Trophoblast cell (in vitro differentiated cells and primary cell): ENCODE measurements around the gene TSPOAP1.

Source experiments
- DNase-seq, 2 donors: peaks; one replicate each; pipeline ENCODE4 v3.0.0-alpha.2; 2016
- H2AFZ ChIP-seq: 2 replicates; pipeline ENCODE4 v1.6.1; 2013; ENCODE audit warnings: low read length, moderate library complexity, mild to moderate bottlenecking; ENCODE audit not compliant: insufficient read depth, poor library complexity
- H2AK5ac ChIP-seq: 2 replicates; pipeline ENCODE4 v1.6.1; 2013; ENCODE audit warnings: mild to moderate bottlenecking, low read length
- H2BK120ac ChIP-seq: 2 replicates; pipeline ENCODE4 v1.6.1; 2013; ENCODE audit warnings: low read length, mild to moderate bottlenecking, moderate library complexity; ENCODE audit not compliant: insufficient read depth, poor library complexity
- H2BK12ac ChIP-seq: 2 replicates; pipeline ENCODE4 v1.6.1; 2013; ENCODE audit warnings: mild to moderate bottlenecking, low read length, moderate library complexity
- H2BK5ac ChIP-seq: 2 replicates; pipeline ENCODE4 v1.6.1; 2013; ENCODE audit warnings: low read length, low read depth, moderate library complexity, mild to moderate bottlenecking; ENCODE audit not compliant: poor library complexity
- H3K14ac ChIP-seq: 2 replicates; pipeline ENCODE4 v1.6.1; 2013; ENCODE audit warnings: mild to moderate bottlenecking, low read length
- H3K18ac ChIP-seq: 2 replicates; pipeline ENCODE4 v1.6.1; 2013; ENCODE audit warnings: mild to moderate bottlenecking, low read length
- H3K23ac ChIP-seq: 2 replicates; pipeline ENCODE4 v1.6.1; 2013; ENCODE audit warnings: low read length
- H3K27ac ChIP-seq: 2 replicates; pipeline ENCODE4 v1.5.1; 2013; ENCODE audit warnings: low read depth, mild to moderate bottlenecking, inconsistent platforms, low read length, moderate library complexity
- H3K27me3 ChIP-seq: 2 replicates; pipeline ENCODE4 v1.6.1; 2013; ENCODE audit warnings: inconsistent platforms, mild to moderate bottlenecking, low read length, moderate library complexity; ENCODE audit not compliant: insufficient read depth
- H3K36me3 ChIP-seq, 2 experiments: 1 replicate in 1 of 2; 2 replicates in 1 of 2; pipeline ENCODE4 v1.6.1; 2013; ENCODE audit warnings: low read length in 2 of 2, mild to moderate bottlenecking in 2 of 2, moderate library complexity in 1 of 2; ENCODE audit not compliant: insufficient read depth in 2 of 2, control insufficient read depth in 1 of 2
- H3K4ac ChIP-seq: 2 replicates; pipeline ENCODE4 v1.6.1; 2013; ENCODE audit warnings: low read depth, mild to moderate bottlenecking, low read length, moderate library complexity
- H3K4me1 ChIP-seq, 2 experiments: 1 replicate in 1 of 2; 2 replicates in 1 of 2; pipeline ENCODE4 v1.6.1; 2013; ENCODE audit warnings: low read length in 2 of 2, mild to moderate bottlenecking in 2 of 2, moderate library complexity in 1 of 2; ENCODE audit not compliant: insufficient read depth in 2 of 2, control insufficient read depth in 1 of 2
- H3K4me2 ChIP-seq: 2 replicates; pipeline ENCODE4 v1.6.1; 2013; ENCODE audit warnings: inconsistent platforms, mild to moderate bottlenecking, low read length, moderate library complexity
- H3K4me3 ChIP-seq: 2 replicates; pipeline ENCODE4 v1.5.1; 2013; ENCODE audit warnings: mild to moderate bottlenecking, low read depth, low read length, inconsistent platforms
- H3K79me1 ChIP-seq: one replicate; pipeline ENCODE4 v1.6.1; 2013; ENCODE audit warnings: low read length
- H3K79me2 ChIP-seq: 2 replicates; pipeline ENCODE4 v1.6.1; 2013; ENCODE audit warnings: low read length, mild to moderate bottlenecking; ENCODE audit not compliant: control insufficient read depth, insufficient read depth, poor library complexity
- H3K9ac ChIP-seq: 2 replicates; pipeline ENCODE4 v1.6.1; 2013; ENCODE audit warnings: mild to moderate bottlenecking, low read length
- H3K9me3 ChIP-seq: 2 replicates; pipeline ENCODE4 v1.6.1; 2013; ENCODE audit warnings: low read depth, mild to moderate bottlenecking, control low read depth, inconsistent platforms, low read length; ENCODE audit not compliant: insufficient read depth
- H4K12ac ChIP-seq: 2 replicates; pipeline ENCODE4 v1.6.1; 2013; ENCODE audit warnings: low read depth, mild to moderate bottlenecking, low read length, moderate library complexity
- H4K8ac ChIP-seq: 2 replicates; pipeline ENCODE4 v1.6.1; 2013; ENCODE audit warnings: low read depth, mild to moderate bottlenecking, low read length, moderate library complexity
- H4K91ac ChIP-seq: one replicate; pipeline ENCODE4 v1.6.1; 2013; ENCODE audit warnings: low read depth, mild to moderate bottlenecking, low read length, moderate library complexity
- WGBS: extraction: QIAGEN DNeasy Blood & Tissue Kit; methylation state at CpG from one replicate; pipeline ENCODE4 v1.1.7; 2013; ENCODE audit warnings: missing lambda C conversion rate; ENCODE audit not compliant: insufficient read length, insufficient coverage; ENCODE audit errors: extremely low coverage; 5-methylcytosine and 5-hydroxymethylcytosine counted together

Gene TSPOAP1

DNA sequence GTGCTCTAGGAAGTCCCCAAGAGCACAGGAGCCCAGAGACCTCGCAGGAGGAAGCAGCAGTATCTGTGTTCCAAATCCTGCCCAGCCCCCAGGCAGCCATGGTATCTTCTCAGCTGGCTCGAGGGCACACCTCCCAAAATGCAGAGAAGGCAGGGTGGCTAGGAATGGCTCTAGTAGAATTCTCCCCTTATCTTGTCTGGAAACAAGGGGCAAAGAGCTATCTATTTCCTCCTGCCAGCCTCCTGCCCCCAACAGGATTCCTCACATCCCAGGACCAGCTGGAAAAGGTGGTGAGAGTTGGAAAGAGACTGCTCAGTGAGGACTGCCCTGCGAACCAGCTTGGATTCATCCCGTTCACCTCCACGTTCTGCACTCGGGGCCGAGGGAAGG lies 8.6 kb upstream of the TSPOAP1 start:
- Histone ChIP-seq H3K18ac (peak overlapping the region; percentile 18), H3K4me1 (peaks cover 37 to 42% of the 10 kb centered on the region in 2 experiments), H3K79me1 (peaks cover 26% of the 10 kb centered on the region), H2BK120ac (peak overlapping the region; percentile 92), H3K79me2 (peaks cover 3% of the 10 kb centered on the region), H3K23ac (no peak overlapping the region), H3K9ac (no peak overlapping the region), H3K9me3 (no peaks in the 10 kb centered on the region), H2AFZ (no peak overlapping the region), H4K12ac (no peak overlapping the region), H2BK5ac (peak overlapping the region; percentile 18), H3K27ac (no peak overlapping the region), H3K27me3 (no peaks in the 10 kb centered on the region), H4K8ac (peak overlapping the region; percentile 25), H3K4ac (no peak overlapping the region), H3K4me3 (no peak overlapping the region), H2AK5ac (peak overlapping the region; percentile 40), H4K91ac (peak overlapping the region; percentile 47), H2BK12ac (peak overlapping the region; percentile 58), H3K36me3 (no peaks in the 10 kb centered on the region), H3K4me2 (no peak overlapping the region), H3K14ac (peak overlapping the region; percentile 18)
- DNase-seq: no peak
- WGBS: no CpG with 5 or more reads among the region's 7 CpGs

DNA sequence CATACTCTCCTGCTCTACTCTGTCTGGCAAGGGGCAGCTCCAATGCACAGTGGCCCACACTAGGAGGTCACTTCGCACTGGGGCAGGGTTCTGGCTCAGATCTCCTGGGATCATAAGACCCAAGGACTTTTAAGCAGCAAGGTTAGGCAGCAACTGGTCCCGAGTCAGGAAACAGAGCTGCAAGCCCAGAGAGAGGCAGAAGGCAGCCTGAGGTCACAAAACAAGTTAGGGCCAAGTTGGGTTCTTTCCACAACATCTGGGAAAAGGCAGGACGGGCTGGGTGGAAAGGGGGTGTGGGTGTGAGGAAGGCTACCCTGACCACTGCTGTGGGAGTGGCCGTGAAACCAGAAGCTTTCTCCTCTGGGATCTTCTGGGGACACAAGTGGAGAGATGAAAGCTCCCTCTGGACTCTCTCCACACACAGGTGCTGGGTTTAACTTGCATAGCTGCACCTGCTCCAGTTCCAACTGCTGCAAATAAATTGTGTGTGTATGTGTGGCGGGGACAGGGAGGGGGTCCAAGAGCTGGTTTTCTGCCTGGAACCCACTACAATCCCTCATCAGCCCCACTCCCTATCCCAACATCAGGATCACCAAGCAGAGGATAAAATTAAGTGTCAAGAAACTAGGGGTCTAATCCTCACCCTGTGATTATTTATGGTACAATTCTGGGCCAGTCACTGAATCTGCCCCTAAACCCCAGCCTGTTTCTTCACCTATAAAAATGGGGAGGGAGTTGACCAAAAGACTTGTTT lies 8.0 kb upstream of the TSPOAP1 start:
- Histone ChIP-seq H3K14ac (peak overlapping the region; percentile 32), H3K79me1 (peaks cover 26% of the 10 kb centered on the region), H3K36me3 (no peaks in the 10 kb centered on the region), H4K8ac (peak overlapping the region; percentile 22), H2AK5ac (no peak overlapping the region), H2AFZ (no peak overlapping the region), H3K79me2 (peaks cover 3% of the 10 kb centered on the region), H3K9me3 (no peaks in the 10 kb centered on the region), H3K4me1 (peaks cover 37 to 42% of the 10 kb centered on the region in 2 experiments), H3K27me3 (no peaks in the 10 kb centered on the region), H3K27ac (peak overlapping the region; percentile 1), H2BK12ac (peak overlapping the region; percentile 24), H3K4me2 (no peak overlapping the region), H4K12ac (no peak overlapping the region), H3K23ac (no peak overlapping the region), H2BK120ac (peak overlapping the region; percentile 14), H3K4ac (no peak overlapping the region), H3K18ac (no peak overlapping the region), H3K9ac (no peak overlapping the region), H2BK5ac (peak overlapping the region; percentile 5), H3K4me3 (no peak overlapping the region), H4K91ac (peak overlapping the region; percentile 47)
- WGBS: no CpG with 5 or more reads among the region's 5 CpGs
- no peak for DNase-seq

DNA sequence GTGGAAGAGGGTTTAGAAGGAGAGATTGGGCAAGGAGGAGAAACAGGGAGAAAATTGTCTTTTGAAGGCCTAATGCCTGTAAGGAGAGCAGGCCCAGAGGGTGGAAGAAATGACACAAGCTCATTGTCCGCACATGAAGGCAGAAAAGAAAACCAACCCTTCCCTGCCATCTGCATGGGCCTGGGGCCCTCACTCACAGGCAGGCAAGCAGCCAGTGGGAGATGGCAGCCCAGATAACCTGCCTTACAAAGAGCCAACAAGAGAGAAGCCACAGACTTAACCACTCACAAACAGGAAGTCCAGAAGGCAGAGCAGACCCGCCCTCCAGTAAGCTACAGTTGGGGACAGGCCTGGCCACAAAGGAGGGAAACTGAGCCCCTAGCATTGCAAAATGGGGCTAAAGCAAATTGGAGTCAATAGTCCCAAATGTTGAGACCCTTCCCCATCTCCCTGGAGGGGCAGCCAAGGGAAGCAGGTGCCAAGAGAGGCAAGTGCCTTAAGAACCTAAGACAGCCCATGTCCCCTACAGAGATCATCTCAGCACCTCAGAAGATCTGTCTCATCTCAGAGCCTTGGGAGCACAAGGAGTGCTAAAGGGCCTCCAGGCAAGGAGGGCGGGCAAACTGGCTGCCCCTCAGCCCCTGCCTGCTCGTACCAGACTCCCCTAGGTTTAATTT lies 7.3 kb upstream of the TSPOAP1 start:
- Histone ChIP-seq H2BK5ac (peak overlapping the region; percentile 5), H4K91ac (peak overlapping the region; percentile 42), H3K9me3 (no peaks in the 10 kb centered on the region), H2AFZ (no peak overlapping the region), H3K27me3 (no peaks in the 10 kb centered on the region), H4K8ac (peak overlapping the region; percentile 22), H3K79me1 (peaks cover 26% of the 10 kb centered on the region), H4K12ac (no peak overlapping the region), H3K36me3 (no peaks in the 10 kb centered on the region), H3K23ac (no peak overlapping the region), H3K27ac (peak overlapping the region; percentile 7), H3K4me1 (peaks cover 37 to 42% of the 10 kb centered on the region in 2 experiments), H2AK5ac (no peak overlapping the region), H3K4ac (no peak overlapping the region), H3K18ac (no peak overlapping the region), H3K79me2 (peaks cover 3% of the 10 kb centered on the region), H3K4me3 (no peak overlapping the region), H3K14ac (peak overlapping the region; percentile 32), H3K9ac (no peak overlapping the region), H3K4me2 (no peak overlapping the region), H2BK120ac (peak overlapping the region; percentile 14), H2BK12ac (peak overlapping the region; percentile 24)
- no CpG with 5 or more reads among the region's 4 CpGs for WGBS
- no peak for DNase-seq

DNA sequence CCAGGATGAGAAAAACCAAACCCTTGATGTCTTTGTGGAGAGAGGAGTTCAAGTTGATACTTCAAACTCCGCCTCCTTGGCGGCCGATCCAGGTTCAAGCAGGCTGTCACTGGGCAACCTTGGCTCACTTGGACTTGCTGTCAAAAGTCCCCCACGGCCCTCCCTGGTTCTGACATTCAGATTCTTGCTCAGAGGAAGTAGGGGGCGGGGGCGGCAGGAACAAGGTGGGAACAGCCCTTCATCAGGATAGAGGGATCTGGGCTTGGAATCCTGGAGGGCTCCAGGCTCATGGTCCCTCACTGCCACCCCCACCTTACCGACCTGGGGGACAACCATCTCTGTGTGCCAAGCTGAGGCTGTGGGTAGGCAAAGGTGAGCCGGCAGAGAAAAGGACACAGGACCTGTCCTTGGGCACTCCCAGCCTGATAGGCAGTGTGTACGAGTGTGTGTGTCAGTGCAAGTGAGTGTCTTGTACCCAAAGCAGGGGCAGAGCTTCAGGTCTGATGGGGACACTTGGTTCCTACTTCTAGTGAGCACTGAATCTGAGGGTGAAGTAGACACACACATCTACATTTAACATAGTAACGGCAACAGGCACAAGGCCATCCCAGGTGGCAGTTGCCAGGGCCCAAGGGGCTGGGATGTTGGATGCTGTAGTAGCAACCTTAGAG lies 6.6 kb upstream of the TSPOAP1 start:
- DNase-seq: no peak
- H4K91ac ChIP-seq: peak overlapping the region; percentile 30
- no peaks in the 10 kb centered on the region for H3K36me3 ChIP-seq
- H3K23ac ChIP-seq: no peak overlapping the region
- no peak overlapping the region for H4K8ac ChIP-seq
- H3K4me2 ChIP-seq: no peak overlapping the region
- no peak overlapping the region for H3K18ac ChIP-seq
- WGBS: no CpG with 5 or more reads among the region's 10 CpGs
- H4K12ac ChIP-seq: no peak overlapping the region
- H3K4ac ChIP-seq: no peak overlapping the region
- H3K79me1 ChIP-seq: peaks cover 26% of the 10 kb centered on the region
- H3K27ac ChIP-seq: peak overlapping the region; percentile 7
- H2AFZ ChIP-seq: no peak overlapping the region
- H3K4me1 ChIP-seq: peaks cover 37 to 42% of the 10 kb centered on the region in 2 experiments
- peak overlapping the region; percentile 21 for H3K14ac ChIP-seq
- H3K79me2 ChIP-seq: peaks cover 3% of the 10 kb centered on the region
- H3K27me3 ChIP-seq: no peaks in the 10 kb centered on the region
- no peak overlapping the region for H3K9ac ChIP-seq
- H2BK5ac ChIP-seq: peak overlapping the region; percentile 7
- H3K9me3 ChIP-seq: no peaks in the 10 kb centered on the region
- H3K4me3 ChIP-seq: no peak overlapping the region
- H2BK12ac ChIP-seq: peak overlapping the region; percentile 55
- peak overlapping the region; percentile 21 for H2BK120ac ChIP-seq
- H2AK5ac ChIP-seq: peak overlapping the region; percentile 16
